Measurements from ENCODE around the gene OSBPL10. TPM values are rescaled to one million over a fixed set of nuclear protein-coding genes. Genes with fewer than 3 reads are reported as not detected.

The OSBPL10 gene
- total and polyA plus RNA-seq, 2 donors (not counting 1 experiment from before 2014, with no cell fraction given) = 88.5 to 310 TPM

DNA sequence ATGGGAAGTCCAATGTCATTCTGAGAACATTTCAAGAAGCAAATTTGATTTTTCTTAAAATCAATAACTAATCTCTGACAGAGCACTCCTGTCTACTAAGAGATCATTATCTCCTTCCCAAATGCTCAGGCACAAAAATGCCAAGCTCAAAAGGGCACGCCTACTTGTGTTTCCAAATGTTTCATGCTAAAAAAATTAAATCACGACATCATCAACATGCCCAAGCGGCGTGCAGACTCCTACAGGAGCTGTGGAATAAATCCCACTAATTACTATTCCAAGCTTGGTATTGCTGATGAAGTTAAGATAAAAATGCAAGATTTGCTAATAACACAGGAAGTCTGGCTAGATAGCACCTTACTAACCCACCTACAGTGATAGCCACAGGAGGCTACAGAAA, 140.8 kb downstream of the OSBPL10 start:
- Histone ChIP-seq H3K36me3 (replicated peaks in 1 of 2; ENCODE audit: control extremely low read depth in 1 of 2, control insufficient read depth in 1 of 2, extremely low read depth in 1 of 2, insufficient read depth in 2 of 2, low read length in 1 of 2) (peaks cover 0 to 32% of the 10 kb centered on the region in 2 experiments), H3K79me2 (ENCODE audit: control insufficient read depth, insufficient read depth, low read length) (peaks cover 93% of the 10 kb centered on the region), H3K9ac (ENCODE audit: low read length) (no peak overlapping the region), H3K9me3 (ENCODE audit: control extremely low read depth in 1 of 3, control insufficient read depth in 2 of 3, insufficient read depth in 1 of 3, low read length in 2 of 3) (peaks cover 0 to 5% (median 0%) of the 10 kb centered on the region in 3 donors), H3K27ac (ENCODE audit: low read length in 2 of 2) (no peak overlapping the region), H3K27me3 (replicated peaks in 1 of 4; ENCODE audit: control extremely low read depth in 1 of 4, control insufficient read depth in 3 of 4, insufficient read depth in 4 of 4, low read length in 3 of 4) (no peaks in the 10 kb centered on the region), H3K4me1 (ENCODE audit: control insufficient read depth in 2 of 2, insufficient read depth in 2 of 2, low read length in 2 of 2) (peaks cover 0 to 10% of the 10 kb centered on the region in 2 donors), H3K4me3 (ENCODE audit: control extremely low read depth in 1 of 5, extremely low read depth in 1 of 5, insufficient read depth in 1 of 5, low read depth in 2 of 5, low read length in 4 of 5) (no peak overlapping the region), H2AFZ (ENCODE audit: insufficient read depth, low read depth, low read length, poor library complexity, severe bottlenecking) (no peak overlapping the region), H4K20me1 (ENCODE audit: control insufficient read depth, insufficient read depth, low read length, poor library complexity, severe bottlenecking) (peaks cover 64% of the 10 kb centered on the region), H3K4me2 (replicated peaks; ENCODE audit: low read depth, low read length, poor library complexity, severe bottlenecking) (no peak overlapping the region)
- no peak for DNase-seq
- ChIA-PET CTCF (no interaction called here), POLR2A (no interaction called here)
- no peak for ATAC-seq (ENCODE audit: low read depth)
- H3K9me3 Mint-ChIP-seq (ENCODE audit: insufficient read depth) = no peaks in the 10 kb centered on the region
- no peak overlapping the region for H3K4me3 Mint-ChIP-seq
- 100% methylated on average over 1 of the region's 4 CpGs for WGBS (ENCODE audit: insufficient coverage)
- no peak overlapping the region for H3K27ac Mint-ChIP-seq
- no peaks in the 10 kb centered on the region for H3K27me3 Mint-ChIP-seq
- intact Hi-C loops (cut with micrococcal nuclease) = no loop called here
- peaks cover 51% of the 10 kb centered on the region for H3K4me1 Mint-ChIP-seq
- no peak for TF ChIP-seq EZH2 (IDR thresholded peaks at IDR 0.05; ENCODE audit: borderline replicate concordance, insufficient read depth, low read depth, low read length, poor library complexity, severe bottlenecking)
- TF ChIP-seq, protein P1, sequence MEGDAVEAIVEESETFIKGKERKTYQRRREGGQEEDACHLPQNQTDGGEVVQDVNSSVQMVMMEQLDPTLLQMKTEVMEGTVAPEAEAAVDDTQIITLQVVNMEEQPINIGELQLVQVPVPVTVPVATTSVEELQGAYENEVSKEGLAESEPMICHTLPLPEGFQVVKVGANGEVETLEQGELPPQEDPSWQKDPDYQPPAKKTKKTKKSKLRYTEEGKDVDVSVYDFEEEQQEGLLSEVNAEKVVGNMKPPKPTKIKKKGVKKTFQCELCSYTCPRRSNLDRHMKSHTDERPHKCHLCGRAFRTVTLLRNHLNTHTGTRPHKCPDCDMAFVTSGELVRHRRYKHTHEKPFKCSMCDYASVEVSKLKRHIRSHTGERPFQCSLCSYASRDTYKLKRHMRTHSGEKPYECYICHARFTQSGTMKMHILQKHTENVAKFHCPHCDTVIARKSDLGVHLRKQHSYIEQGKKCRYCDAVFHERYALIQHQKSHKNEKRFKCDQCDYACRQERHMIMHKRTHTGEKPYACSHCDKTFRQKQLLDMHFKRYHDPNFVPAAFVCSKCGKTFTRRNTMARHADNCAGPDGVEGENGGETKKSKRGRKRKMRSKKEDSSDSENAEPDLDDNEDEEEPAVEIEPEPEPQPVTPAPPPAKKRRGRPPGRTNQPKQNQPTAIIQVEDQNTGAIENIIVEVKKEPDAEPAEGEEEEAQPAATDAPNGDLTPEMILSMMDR (IDR thresholded peaks at IDR 0.05) = no peak

DNA sequence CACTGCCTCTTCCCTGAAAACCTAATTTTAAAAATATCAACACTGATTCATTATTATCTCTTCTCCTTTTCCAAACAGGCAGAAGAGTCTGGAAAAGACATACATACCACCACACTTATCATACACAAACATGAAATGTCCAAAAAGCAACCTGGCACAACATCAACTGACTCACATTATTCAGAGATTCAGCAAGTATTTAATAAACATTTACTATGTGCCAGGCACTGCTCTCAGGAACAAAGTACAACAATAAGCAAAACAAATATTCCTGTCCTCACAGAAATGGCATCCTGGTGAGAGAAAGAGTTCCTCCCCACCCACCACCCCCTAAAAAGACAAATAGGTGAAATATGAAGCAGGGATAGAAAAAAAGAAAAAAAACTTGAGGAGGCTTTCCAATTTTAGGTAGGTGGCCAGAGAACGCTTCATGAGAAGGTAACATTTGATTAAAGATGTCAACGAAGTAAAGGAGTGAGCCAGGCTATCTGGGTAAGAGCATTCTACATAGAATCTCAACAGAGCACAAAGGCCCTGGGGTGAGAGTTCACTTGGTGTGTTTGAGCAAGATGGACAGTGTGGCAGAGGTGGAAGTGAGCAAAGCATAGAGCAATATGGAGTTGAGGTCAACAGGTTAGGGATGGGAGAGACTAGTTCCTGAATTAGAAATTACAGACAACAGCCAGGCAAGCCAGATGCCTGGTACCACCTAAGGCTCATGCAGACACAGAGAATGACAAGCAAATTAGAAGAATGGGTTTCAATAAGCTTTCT, 141.7 kb downstream of the OSBPL10 start:
- no peak for ATAC-seq (ENCODE audit: low read depth)
- ChIA-PET POLR2A (no interaction called here), CTCF (no interaction called here)
- Histone ChIP-seq H3K27me3 (replicated peaks in 1 of 4; ENCODE audit: control extremely low read depth in 1 of 4, control insufficient read depth in 3 of 4, insufficient read depth in 4 of 4, low read length in 3 of 4) (no peaks in the 10 kb centered on the region), H3K4me1 (ENCODE audit: control insufficient read depth in 2 of 2, insufficient read depth in 2 of 2, low read length in 2 of 2) (peaks cover 0 to 10% of the 10 kb centered on the region in 2 donors), H3K79me2 (ENCODE audit: control insufficient read depth, insufficient read depth, low read length) (peaks cover 92% of the 10 kb centered on the region), H3K4me3 (ENCODE audit: control extremely low read depth in 1 of 5, extremely low read depth in 1 of 5, insufficient read depth in 1 of 5, low read depth in 2 of 5, low read length in 4 of 5) (no peak overlapping the region), H3K36me3 (replicated peaks in 1 of 2; ENCODE audit: control extremely low read depth in 1 of 2, control insufficient read depth in 1 of 2, extremely low read depth in 1 of 2, insufficient read depth in 2 of 2, low read length in 1 of 2) (peaks cover 1 to 26% of the 10 kb centered on the region in 2 experiments), H3K9me3 (ENCODE audit: control extremely low read depth in 1 of 3, control insufficient read depth in 2 of 3, insufficient read depth in 1 of 3, low read length in 2 of 3) (peaks cover 0 to 5% (median 0%) of the 10 kb centered on the region in 3 donors), H3K9ac (ENCODE audit: low read length) (no peak overlapping the region), H3K27ac (ENCODE audit: low read length in 2 of 2) (no peak overlapping the region), H4K20me1 (ENCODE audit: control insufficient read depth, insufficient read depth, low read length, poor library complexity, severe bottlenecking) (peaks cover 69% of the 10 kb centered on the region), H2AFZ (ENCODE audit: insufficient read depth, low read depth, low read length, poor library complexity, severe bottlenecking) (no peak overlapping the region), H3K4me2 (replicated peaks; ENCODE audit: low read depth, low read length, poor library complexity, severe bottlenecking) (no peak overlapping the region)
- DNase-seq = no peak
- H3K9me3 Mint-ChIP-seq (ENCODE audit: insufficient read depth) = no peaks in the 10 kb centered on the region
- TF ChIP-seq, protein P1 (IDR thresholded peaks at IDR 0.05) = no peak
- no peak for TF ChIP-seq EZH2 (IDR thresholded peaks at IDR 0.05; ENCODE audit: borderline replicate concordance, insufficient read depth, low read depth, low read length, poor library complexity, severe bottlenecking)
- 100% methylated on average over 1 of the region's 2 CpGs for WGBS (ENCODE audit: insufficient coverage)
- no peak overlapping the region for H3K4me3 Mint-ChIP-seq
- H3K27me3 Mint-ChIP-seq = no peaks in the 10 kb centered on the region
- H3K4me1 Mint-ChIP-seq = peaks cover 50% of the 10 kb centered on the region
- peak overlapping the region; percentile 22 for H3K27ac Mint-ChIP-seq
- intact Hi-C loops (cut with micrococcal nuclease) = loop anchor here (5.0 kb wide), 1 partner anchor 1777 kb away; no protein-coding TSS in a partner anchor

Data from B cell (primary cell).